ENCODE measurements around the gene PLXNB2. TPM values are rescaled to one million over a fixed set of nuclear protein-coding genes. Genes with fewer than 3 reads are reported as not detected.

Gene PLXNB2
- total and polyA plus RNA-seq, 2 of the 4 experiments (the other 2 are of a cell fraction) = 73.1 to 202 TPM

GRCh38 chr22:50226875-50227165 lies 80.6 kb downstream of the PLXNB2 start:
- H4K20me1 ChIP-seq (ENCODE audit: insufficient read depth, low read length) = no peaks in the 10 kb centered on the region; the same call in 1 of the 2 replicates
- 91% methylated on average over 10 of the region's 18 CpGs; no CpG with 5 or more reads in 1 of the 2 experiments for WGBS, 2 experiments (ENCODE audit: extremely low coverage in 2 of 2, insufficient read length in 1 of 2)
- no peak overlapping the region for H3K9ac ChIP-seq (ENCODE audit: low read depth, low read length)
- no peak overlapping the region for H3K56ac ChIP-seq (ENCODE audit: extremely low read depth, insufficient read depth, low read length)
- in situ Hi-C loops (cut with MboI; ENCODE audit: low sequenced_read_pairs) = no loop called here
- no peak overlapping the region for H3K4me2 ChIP-seq (ENCODE audit: low read depth, low read length)
- H3K27ac ChIP-seq (ENCODE audit: insufficient read depth, low read length) = no peak overlapping the region
- peaks cover 3% of the 10 kb centered on the region; the same call in 1 of the 2 replicates for H3K9me1 ChIP-seq (ENCODE audit: insufficient read depth, low read length)
- dilution Hi-C loops (cut with HindIII; ENCODE audit: low sequenced_read_pairs, unreplicated experiment) = no loop called here
- no peak overlapping the region for H2AFZ ChIP-seq (replicated peaks; ENCODE audit: low read length, poor library complexity)
- no peaks in the 10 kb centered on the region for H3K4me1 ChIP-seq (ENCODE audit: control insufficient read depth, insufficient read depth, low read length)
- no peak overlapping the region for H3K14ac ChIP-seq (replicated peaks; ENCODE audit: low read depth, low read length)
- ChIA-PET POLR2A (ENCODE audit: unreplicated experiment) (no interaction called here), CTCF (no interaction called here)
- peaks cover 0 to 18% of the 10 kb centered on the region in 2 experiments; a peak in 1 of 4 replicates for H3K79me1 ChIP-seq (ENCODE audit: low read depth in 1 of 2, low read length in 2 of 2)
- H3K23ac ChIP-seq (ENCODE audit: low read depth, low read length) = no peak overlapping the region
- no peaks in the 10 kb centered on the region for H3K27me3 ChIP-seq (ENCODE audit: control insufficient read depth, insufficient read depth, low read length)
- DNase-seq (no peak), ATAC-seq (ENCODE audit: low read depth) (no peak)
- no peak overlapping the region for H2BK5ac ChIP-seq (ENCODE audit: low read depth, low read length, poor library complexity, severe bottlenecking)
- intact Hi-C loops (cut with micrococcal nuclease) = no loop called here
- no peak overlapping the region for H2BK15ac ChIP-seq (ENCODE audit: low read depth, low read length)
- peaks cover 55% of the 10 kb centered on the region for H3K36me3 ChIP-seq (ENCODE audit: control insufficient read depth, insufficient read depth, low read length)
- no peak overlapping the region for H4K91ac ChIP-seq (ENCODE audit: insufficient read depth, low read depth, low read length)
- no peak overlapping the region for H2AK9ac ChIP-seq (replicated peaks; ENCODE audit: low read depth, low read length, poor library complexity)
- no peak overlapping the region for H2BK20ac ChIP-seq (ENCODE audit: low read depth, low read length)
- no peak for TF ChIP-seq POLR2A (IDR thresholded peaks at IDR 0.05; ENCODE audit: low read depth, low read length)
- TF ChIP-seq CTCF (conservative IDR thresholded peaks at IDR 0.05; ENCODE audit: low read depth, low read length) = no peak
- TF ChIP-seq RCOR1 (IDR thresholded peaks at IDR 0.05; ENCODE audit: insufficient replicate concordance, low read length) = no peak
- no peak for TF ChIP-seq CEBPB (IDR thresholded peaks at IDR 0.05; ENCODE audit: low read depth, low read length)
- no peak for TF ChIP-seq ELK1 (IDR thresholded peaks at IDR 0.05; ENCODE audit: borderline replicate concordance, low read depth, low read length)
- no peak for TF ChIP-seq MAZ (IDR thresholded peaks at IDR 0.05; ENCODE audit: borderline replicate concordance, low read depth, low read length)
- no peak for TF ChIP-seq RFX5 (IDR thresholded peaks at IDR 0.05; ENCODE audit: low read depth, low read length)
- no peak for TF ChIP-seq BHLHE40 (IDR thresholded peaks at IDR 0.05; ENCODE audit: low read depth, low read length)
- TF ChIP-seq USF2 (IDR thresholded peaks at IDR 0.05; ENCODE audit: low read depth, low read length) = no peak
- no peak for TF ChIP-seq FOS (IDR thresholded peaks at IDR 0.05; ENCODE audit: low read depth, low read length)
- no peak for TF ChIP-seq MXI1 (IDR thresholded peaks at IDR 0.05; ENCODE audit: borderline replicate concordance, low read depth, low read length)
- no peak for TF ChIP-seq RAD21 (IDR thresholded peaks at IDR 0.05; ENCODE audit: low read length)
- no peak for TF ChIP-seq MAFK (IDR thresholded peaks at IDR 0.05; ENCODE audit: low read depth, low read length)
- TF ChIP-seq CHD1 (IDR thresholded peaks at IDR 0.05; ENCODE audit: low read depth, low read length) = no peak
- no peak for TF ChIP-seq NFE2L2 (IDR thresholded peaks at IDR 0.05; ENCODE audit: low read depth, low read length)
- TF ChIP-seq SMC3 (IDR thresholded peaks at IDR 0.05; ENCODE audit: low read depth, low read length) = no peak
- H2AK5ac ChIP-seq (ENCODE audit: low read depth, low read length) = no peak overlapping the region
- H3K4me3 ChIP-seq (ENCODE audit: insufficient read depth, low read depth, low read length) = no peak overlapping the region
- H3K18ac ChIP-seq (ENCODE audit: low read depth, low read length) = no peak overlapping the region
- BruUV-seq (replicated peaks) = no TSS peak
- H4K8ac ChIP-seq (ENCODE audit: low read depth in 2 of 2, low read length in 2 of 2) = no peak overlapping the region
- H2BK120ac ChIP-seq (ENCODE audit: low read depth, low read length) = no peak overlapping the region
- no peak overlapping the region for H4K5ac ChIP-seq (ENCODE audit: low read depth, low read length)
- no peak overlapping the region for H3K4ac ChIP-seq (ENCODE audit: low read depth, low read length)
- no peaks in the 10 kb centered on the region for H3K9me3 ChIP-seq (ENCODE audit: control insufficient read depth, insufficient read depth, low read length)
